ENCODE data around the gene RGS19.

RGS19 gene

GRCh38 chr20:64108731-64109681, 29.7 kb upstream of the RGS19 start:
- FAIRE-seq: no peak

GRCh38 chr20:64107736-64108457, 28.6 kb upstream of the RGS19 start:
- no peak for FAIRE-seq
- no peak for DNase-seq (ENCODE audit: insufficient read length, low spot score)

More at GRCh38 chr20:64108731-64109681, 29.7 kb upstream of the RGS19 start:
- no peak for DNase-seq (ENCODE audit: insufficient read length, low spot score)

DNA sequence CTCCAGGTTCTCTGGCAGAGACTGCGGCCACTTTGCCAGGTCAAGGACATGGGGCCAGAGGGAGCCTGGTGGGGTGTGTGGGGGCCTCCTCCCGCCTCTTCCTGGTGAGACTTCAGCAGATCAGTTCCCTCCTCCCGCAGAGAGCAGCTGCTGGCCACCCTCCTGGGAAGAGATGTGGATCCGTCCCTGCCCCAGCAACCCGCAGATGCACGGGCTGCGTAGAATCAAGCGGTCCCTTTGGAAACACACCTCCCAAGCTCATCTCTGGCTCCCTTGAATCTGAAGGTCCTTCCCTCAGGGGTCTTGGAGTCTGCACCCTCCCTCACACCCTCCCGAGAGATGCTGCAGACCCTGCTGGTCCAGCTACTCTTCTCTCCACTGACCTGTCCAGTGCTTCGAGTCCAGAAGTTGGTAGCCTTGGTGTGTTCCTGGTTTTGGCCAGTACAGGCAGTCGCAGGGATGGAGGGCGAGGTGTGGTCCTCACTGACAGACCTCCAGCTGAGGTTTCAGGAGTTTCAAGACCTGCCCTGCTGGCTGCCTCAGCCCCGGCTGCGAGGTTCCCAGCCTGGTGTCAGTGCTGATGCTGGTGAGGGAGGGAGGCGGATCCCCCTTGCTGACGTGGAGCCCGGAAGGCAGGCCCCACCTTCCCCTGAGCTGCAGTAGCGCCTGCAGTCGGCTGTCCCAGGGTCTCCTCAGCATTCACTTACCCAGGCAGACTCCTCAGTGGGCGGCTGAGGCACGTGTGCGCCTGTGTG, 27.8 kb upstream of the RGS19 start, which contains the start of gene NPBWR2:
Gene NPBWR2 (minus strand): TSS at position 585 of the 755 bp plus-strand sequence. CDS start 734 bp downstream, outside the sequence.
- FAIRE-seq (no peak), DNase-seq (ENCODE audit: insufficient read length, low spot score) (no peak)

DNA sequence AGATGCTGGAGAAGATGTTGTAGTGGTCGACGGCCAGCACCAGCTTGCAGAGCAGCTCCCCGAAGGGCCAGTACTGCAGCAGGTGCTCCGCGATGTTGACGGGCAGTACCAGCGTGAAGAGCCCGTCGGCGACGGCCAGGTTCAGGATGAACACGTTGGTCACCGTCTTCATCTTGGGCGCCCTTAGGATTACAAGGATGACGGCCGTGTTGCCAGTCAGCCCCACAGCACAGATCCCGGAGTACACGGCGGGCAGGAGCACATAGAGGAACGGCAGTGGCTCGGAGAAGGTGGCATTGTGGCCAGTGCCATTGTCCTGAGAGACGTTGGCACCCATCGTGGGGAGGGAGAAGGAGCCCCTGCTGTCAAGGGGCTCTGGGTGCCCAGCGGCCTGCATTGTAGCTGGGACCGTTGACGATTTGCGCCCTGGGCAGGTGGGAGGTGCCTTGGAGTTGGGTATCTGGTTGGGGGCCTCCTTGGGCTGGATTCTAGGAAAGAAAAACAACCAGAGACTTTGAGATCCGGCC, 27.2 kb upstream of the RGS19 start:
- no peak for FAIRE-seq
- DNase-seq (ENCODE audit: insufficient read length, low spot score): no peak

DNA sequence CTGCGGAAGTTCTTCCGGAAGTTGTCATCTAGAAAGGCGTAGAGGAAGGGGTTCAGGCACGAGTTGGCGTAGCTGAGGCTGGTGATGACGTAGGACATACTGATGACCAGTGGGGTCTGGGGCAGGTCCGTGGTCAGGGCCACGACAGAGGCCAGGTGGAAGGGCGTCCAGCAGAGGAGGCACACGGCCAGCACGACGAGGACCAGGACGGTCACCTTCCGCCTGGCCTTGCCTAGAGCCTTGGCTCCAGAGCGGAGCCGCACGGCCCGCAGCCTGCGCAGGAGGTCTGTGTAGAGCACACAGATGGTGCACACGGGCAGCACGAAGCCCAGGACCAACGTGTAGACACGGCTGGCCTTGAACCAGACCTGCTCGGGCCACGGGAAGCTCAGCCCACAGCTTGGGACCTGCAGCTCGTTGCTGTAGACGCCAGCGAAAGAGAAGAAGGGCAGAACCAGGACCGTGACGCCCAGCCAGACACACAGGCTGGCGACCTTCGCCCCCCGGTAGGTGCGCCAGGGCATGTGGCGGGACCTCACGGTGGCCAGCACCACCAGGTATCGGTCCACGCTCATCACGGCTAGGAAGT, 26.6 kb upstream of the RGS19 start:
- no peak for FAIRE-seq
- no peak for DNase-seq (ENCODE audit: insufficient read length, low spot score)

GRCh38 chr20:64104667-64105451, 25.5 kb upstream of the RGS19 start:
- DNase-seq (ENCODE audit: insufficient read length, low spot score) (no peak), FAIRE-seq (no peak)

- no peak for DNase-seq (ENCODE audit: insufficient read length, low spot score)
- FAIRE-seq: no peak
These were observed 24.8 kb upstream of the RGS19 start for GRCh38 chr20:64103871-64104666.

DNA sequence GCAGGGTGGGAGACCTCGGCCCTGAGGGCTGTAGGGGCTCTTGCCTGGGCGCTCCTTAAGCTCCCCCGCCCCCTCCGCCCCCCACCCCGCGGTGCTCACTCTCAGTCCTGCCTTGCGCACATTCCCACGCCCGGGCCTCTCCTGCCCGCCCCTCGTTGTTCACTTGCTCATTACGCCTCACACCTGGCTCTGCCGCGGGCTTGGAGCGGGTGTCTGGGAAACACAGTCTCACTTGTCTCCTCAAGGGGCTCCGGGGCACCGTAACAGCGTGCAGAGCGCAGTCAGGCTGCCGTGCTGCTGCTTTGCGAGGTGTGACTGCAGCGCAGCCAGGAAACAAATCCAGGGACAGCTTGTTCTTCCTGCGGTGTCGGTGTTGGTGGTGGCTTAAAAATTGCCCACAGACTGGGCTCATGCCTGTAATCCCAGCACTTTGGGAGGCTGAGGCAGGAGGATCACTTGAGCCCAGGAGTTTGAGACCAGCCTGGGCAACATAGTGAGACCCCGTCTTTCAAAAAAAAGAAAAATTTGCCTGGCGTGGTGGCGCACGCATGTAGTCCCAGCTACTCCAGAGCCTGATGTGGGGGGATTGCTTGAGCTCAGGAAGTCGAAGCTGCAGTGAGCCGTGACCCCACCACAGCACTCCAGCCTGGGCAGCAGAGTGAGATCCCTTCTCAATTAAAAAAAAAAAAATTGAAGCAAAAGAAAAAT, 23.5 kb upstream of the RGS19 start:
- DNase-seq (ENCODE audit: insufficient read length, low spot score) (no peak), FAIRE-seq (no peak)

- peak; percentile 77 for DNase-seq (ENCODE audit: insufficient read length, low spot score)
- FAIRE-seq: no peak
These were observed 22.7 kb upstream of the RGS19 start for GRCh38 chr20:64101731-64102621.

- DNase-seq (ENCODE audit: insufficient read length, low spot score): no peak
- FAIRE-seq: no peak
These were observed 21.8 kb upstream of the RGS19 start for GRCh38 chr20:64100946-64101688.

GRCh38 chr20:64100566-64100888, 21.2 kb upstream of the RGS19 start:
- no peak for DNase-seq (ENCODE audit: insufficient read length, low spot score)
- no peak for FAIRE-seq

GRCh38 chr20:64099880-64100565, 20.7 kb upstream of the RGS19 start:
- FAIRE-seq (no peak), DNase-seq (ENCODE audit: insufficient read length, low spot score) (no peak)

DNA sequence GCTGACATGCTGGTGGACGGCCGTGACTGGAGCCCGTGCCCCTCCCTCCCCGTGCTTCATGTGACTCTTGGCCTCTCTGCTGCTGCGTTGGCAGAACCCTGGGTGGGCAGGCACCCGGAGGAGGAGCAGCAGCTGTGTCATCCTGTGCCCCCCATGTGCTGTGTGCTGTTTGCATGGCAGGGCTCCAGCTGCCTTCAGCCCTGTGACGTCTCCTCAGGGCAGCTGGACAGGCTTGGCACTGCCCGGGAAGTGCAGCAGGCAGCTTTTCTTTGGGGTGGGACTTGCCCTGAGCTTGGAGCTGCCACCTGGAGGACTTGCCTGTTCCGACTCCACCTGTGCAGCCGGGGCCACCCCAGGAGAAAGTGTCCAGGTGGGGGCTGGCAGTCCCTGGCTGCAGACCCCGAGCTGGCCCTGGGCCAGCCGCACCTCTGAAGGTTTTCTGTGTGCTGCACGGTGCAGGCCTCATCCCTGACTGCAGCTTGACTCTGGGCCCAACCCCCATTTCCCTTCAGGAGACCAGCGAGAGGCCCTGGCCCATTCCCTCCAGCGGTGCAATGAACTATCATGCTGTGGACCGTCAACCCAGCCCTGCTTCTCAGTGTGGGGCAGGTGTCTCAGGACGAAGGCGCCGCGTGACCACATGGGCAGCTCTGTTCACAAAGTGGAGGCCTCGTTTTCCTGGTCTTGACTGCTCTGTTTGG, 19.9 kb upstream of the RGS19 start:
- DNase-seq (ENCODE audit: insufficient read length, low spot score): no peak
- FAIRE-seq: no peak

GRCh38 chr20:64098471-64099013, 19.2 kb upstream of the RGS19 start:
- FAIRE-seq (no peak), DNase-seq (ENCODE audit: insufficient read length, low spot score) (no peak)

- DNase-seq (ENCODE audit: insufficient read length, low spot score) (no peak), FAIRE-seq (no peak)
These were observed 17.2 kb upstream of the RGS19 start for GRCh38 chr20:64096535-64096934.

Measured in GM19239 (cell line).